Measurements from ENCODE around the gene ZSCAN12. TPM values are rescaled to one million over a fixed set of nuclear protein-coding genes. Genes with fewer than 3 reads are reported as not detected.

The ZSCAN12 gene
- total RNA-seq, 1 donor from 2014 or later: 16.6 TPM

- no peak for TF ChIP-seq CTCF (conservative IDR thresholded peaks at IDR 0.05)
- no peak for DNase-seq (ENCODE audit: low read depth, low spot score)
- Mint-ChIP-seq H3K4me3 (no peak overlapping the region), H3K27me3 (ENCODE audit: low read depth) (no peaks in the 10 kb centered on the region), H3K9me3 (no peaks in the 10 kb centered on the region), H3K4me1 (peaks cover 20% of the 10 kb centered on the region), H3K36me3 (ENCODE audit: low read depth) (peaks cover 51% of the 10 kb centered on the region), H3K27ac (ENCODE audit: unreplicated experiment) (no peak overlapping the region)
Observed at GRCh38 chr6:28378644-28379043, 20.9 kb downstream of the ZSCAN12 start.

GRCh38 chr6:28377879-28378278 lies 21.7 kb downstream of the ZSCAN12 start:
- no peak for TF ChIP-seq CTCF (conservative IDR thresholded peaks at IDR 0.05)
- Mint-ChIP-seq H3K27me3 (ENCODE audit: low read depth) (no peaks in the 10 kb centered on the region), H3K9me3 (no peaks in the 10 kb centered on the region), H3K4me1 (peaks cover 13% of the 10 kb centered on the region), H3K36me3 (ENCODE audit: low read depth) (peaks cover 47% of the 10 kb centered on the region), H3K27ac (ENCODE audit: unreplicated experiment) (no peak overlapping the region), H3K4me3 (no peak overlapping the region)
- DNase-seq (ENCODE audit: low read depth, low spot score): no peak

GRCh38 chr6:28373925-28374324 lies 25.6 kb downstream of the ZSCAN12 start:
- Mint-ChIP-seq H3K27ac (ENCODE audit: unreplicated experiment) (peak overlapping the region; percentile 30), H3K4me3 (no peak overlapping the region), H3K27me3 (ENCODE audit: low read depth) (no peaks in the 10 kb centered on the region), H3K4me1 (no peaks in the 10 kb centered on the region), H3K9me3 (no peaks in the 10 kb centered on the region), H3K36me3 (ENCODE audit: low read depth) (peaks cover 16% of the 10 kb centered on the region)
- TF ChIP-seq CTCF (conservative IDR thresholded peaks at IDR 0.05): no peak
- DNase-seq (ENCODE audit: low read depth, low spot score): no peak

- Mint-ChIP-seq H3K9me3 (no peaks in the 10 kb centered on the region), H3K27ac (ENCODE audit: unreplicated experiment) (no peak overlapping the region), H3K4me3 (no peak overlapping the region), H3K36me3 (ENCODE audit: low read depth) (peaks cover 14% of the 10 kb centered on the region), H3K27me3 (ENCODE audit: low read depth) (no peaks in the 10 kb centered on the region), H3K4me1 (no peaks in the 10 kb centered on the region)
- DNase-seq (ENCODE audit: low read depth, low spot score): no peak
- TF ChIP-seq CTCF (conservative IDR thresholded peaks at IDR 0.05): no peak
Observed at GRCh38 chr6:28371706-28372451, 27.7 kb downstream of the ZSCAN12 start.

- no peak for TF ChIP-seq CTCF (conservative IDR thresholded peaks at IDR 0.05)
- Mint-ChIP-seq H3K27ac (ENCODE audit: unreplicated experiment) (no peak overlapping the region), H3K36me3 (ENCODE audit: low read depth) (peaks cover 17% of the 10 kb centered on the region), H3K27me3 (ENCODE audit: low read depth) (no peaks in the 10 kb centered on the region), H3K4me1 (no peaks in the 10 kb centered on the region), H3K9me3 (no peaks in the 10 kb centered on the region), H3K4me3 (no peak overlapping the region)
- DNase-seq (ENCODE audit: low read depth, low spot score): no peak
Observed at GRCh38 chr6:28371280-28371679, 28.3 kb downstream of the ZSCAN12 start.

Data from neural crest cell (in vitro differentiated cells).